Iris pigment epithelial cell (primary cell): Measurements from ENCODE around the gene BAIAP2L2.
"Not testable (repeated sequence)": the region's sequence is repeated elsewhere in the genome, so short reads cannot be mapped to it uniquely, and the experiment has no call there.

ENCODE experiments used
- DNase-seq: peaks from one replicate; pipeline ENCODE4 v3.0.0-alpha.2; 2011; ENCODE audit warnings: low read depth

The BAIAP2L2 gene

GRCh38 chr22:38037367-38038150, 72.9 kb downstream of the BAIAP2L2 start:
- not testable (repeated sequence) for DNase-seq

- DNase-seq, result no peak
These were observed 74.0 kb downstream of the BAIAP2L2 start for GRCh38 chr22:38036392-38037062.

- DNase-seq, result no peak
These were observed 75.0 kb downstream of the BAIAP2L2 start for GRCh38 chr22:38035530-38035885.
